ENCODE measurements around the gene GRM7. TPM values are rescaled to one million over a fixed set of nuclear protein-coding genes. Genes with fewer than 3 reads are reported as not detected.

GRM7 gene
- total and polyA plus RNA-seq, 2 experiments from 2014 or later: 0.40 TPM; not detected in 1

GRCh38 chr3:6915898-6916297, 55.0 kb downstream of the GRM7 start:
- H3K27ac ChIP-seq (ENCODE audit: low read depth): no peak overlapping the region
- no peak overlapping the region for H3K4me3 Mint-ChIP-seq
- no peaks in the 10 kb centered on the region for H3K4me1 ChIP-seq (ENCODE audit: insufficient read depth)
- H3K36me3 ChIP-seq (ENCODE audit: insufficient read depth): no peaks in the 10 kb centered on the region; the same call in 1 of the 2 replicates
- H3K27ac Mint-ChIP-seq: no peak overlapping the region
- H3K79me2 ChIP-seq (replicated peaks; ENCODE audit: insufficient read depth): no peaks in the 10 kb centered on the region
- DNase-seq (ENCODE audit: low spot score) (no peak), ATAC-seq (no peak)
- H4K20me1 ChIP-seq (replicated peaks; ENCODE audit: insufficient read depth): no peaks in the 10 kb centered on the region
- no peaks in the 10 kb centered on the region for H3K9me2 ChIP-seq (ENCODE audit: insufficient read depth)
- H3K27me3 ChIP-seq (ENCODE audit: insufficient read depth): no peaks in the 10 kb centered on the region
- H3K4me3 ChIP-seq: no peak overlapping the region
- no peaks in the 10 kb centered on the region for H3K4me1 Mint-ChIP-seq
- no peaks in the 10 kb centered on the region for H3K27me3 Mint-ChIP-seq (ENCODE audit: insufficient read depth, low read depth, poor library complexity)
- TF ChIP-seq NANOG (IDR thresholded peaks at IDR 0.05; ENCODE audit: borderline replicate concordance): no peak
- TF ChIP-seq POLR2AphosphoS5 (IDR thresholded peaks at IDR 0.05; ENCODE audit: low read depth): no peak
- no peak for TF ChIP-seq JUNB (IDR thresholded peaks at IDR 0.05; ENCODE audit: unreplicated experiment)
- TF ChIP-seq CTCF (conservative IDR thresholded peaks at IDR 0.05; ENCODE audit: low read depth in 2 of 2): no peak
- TF ChIP-seq STAT1 (IDR thresholded peaks at IDR 0.05; ENCODE audit: unreplicated experiment): no peak
- no peak for TF ChIP-seq EZH2phosphoT487 (IDR thresholded peaks at IDR 0.05; ENCODE audit: unreplicated experiment)
- no peak for TF ChIP-seq ZNF114 (CRISPR knock-in tag; IDR thresholded peaks at IDR 0.05)
- TF ChIP-seq ETS1 (IDR thresholded peaks at IDR 0.05): no peak
- no peak for TF ChIP-seq EZH2 (IDR thresholded peaks at IDR 0.05; ENCODE audit: low read depth, unreplicated experiment)
- TF ChIP-seq CREB1 (CRISPR knock-in tag; IDR thresholded peaks at IDR 0.05; ENCODE audit: low read depth): no peak
- TF ChIP-seq REST (IDR thresholded peaks at IDR 0.05; ENCODE audit: unreplicated experiment): no peak
- no peak for TF ChIP-seq ZNF331 (CRISPR knock-in tag; IDR thresholded peaks at IDR 0.05; ENCODE audit: low read depth)
- no peak for TF ChIP-seq ZNF462 (CRISPR knock-in tag; IDR thresholded peaks at IDR 0.05)
- H3F3A ChIP-seq (replicated peaks; ENCODE audit: low read depth): no peaks in the 10 kb centered on the region
- H3K9me3 Mint-ChIP-seq: peaks cover 61% of the 10 kb centered on the region
- H3K4me2 ChIP-seq: no peak overlapping the region
- H2AFZ ChIP-seq: no peak overlapping the region
- no peaks in the 10 kb centered on the region for H3K36me3 Mint-ChIP-seq (ENCODE audit: low read depth)
